Neural progenitor cell (in vitro differentiated cells): Measurements from ENCODE around the gene SLC6A4. TPM values are rescaled to one million over a fixed set of nuclear protein-coding genes. Genes with fewer than 3 reads are reported as not detected.

Experiments
- DNase-seq: peaks from one replicate; pipeline ENCODE4 v3.0.0-alpha.2; 2016; ENCODE audit warnings: low spot score
- H2AFZ ChIP-seq: fragments of 200-600 bp; sonication (generic); replicated peaks from 2 replicates; pipeline ENCODE4 v1.6.1; 2016; ENCODE audit warnings: antibody characterized with exemption
- H3F3A ChIP-seq: fragments of 200-600 bp; sonication (generic); 2 replicates; pipeline ENCODE4 v1.6.1; 2016; ENCODE audit warnings: antibody characterized with exemption, low read depth
- H3K27ac ChIP-seq: fragments of 200-600 bp; sonication (generic); 2 replicates; pipeline ENCODE4 v1.5.1; 2016; ENCODE audit warnings: mild to moderate bottlenecking
- H3K27me3 ChIP-seq: fragments of 200-600 bp; sonication (generic); 2 replicates; pipeline ENCODE4 v1.6.1; 2016; ENCODE audit warnings: mild to moderate bottlenecking, moderate library complexity
- H3K36me3 ChIP-seq: fragments of 200-600 bp; sonication (generic); 2 replicates; pipeline ENCODE4 v1.5.1; 2016
- H3K4me1 ChIP-seq: fragments of 200-600 bp; sonication (generic); 2 replicates; pipeline ENCODE4 v1.6.1; 2016; ENCODE audit warnings: mixed run types
- H3K4me2 ChIP-seq: fragments of 200-600 bp; sonication (generic); 2 replicates; pipeline ENCODE4 v1.6.1; 2016
- H3K4me3 ChIP-seq: fragments of 200-600 bp; sonication (generic); 2 replicates; pipeline ENCODE4 v1.5.1; 2016
- H3K79me2 ChIP-seq: fragments of 200-600 bp; sonication (generic); 2 replicates; pipeline ENCODE4 v1.6.1; 2016; ENCODE audit warnings: low read depth
- H3K9ac ChIP-seq: fragments of 200-600 bp; sonication (generic); 2 replicates; pipeline ENCODE4 v1.6.1; 2016
- H3K9me3 ChIP-seq: fragments of 200-600 bp; sonication (generic); 2 replicates; pipeline ENCODE4 v1.5.1; 2016; ENCODE audit warnings: low read depth
- H4K20me1 ChIP-seq: fragments of 200-600 bp; sonication (generic); 2 replicates; pipeline ENCODE4 v1.6.1; 2016; ENCODE audit warnings: low read depth
- H3K27ac Mint-ChIP-seq: 3 replicates; pipeline ENCODE4 v1.8.0; 2021; ENCODE audit warnings: mixed read lengths
- H3K27me3 Mint-ChIP-seq: 2 replicates; pipeline ENCODE4 v1.8.0; 2022; ENCODE audit warnings: low read depth, mild to moderate bottlenecking, inconsistent platforms, moderate library complexity, mixed read lengths; ENCODE audit not compliant: insufficient read depth
- H3K36me3 Mint-ChIP-seq: 3 replicates; pipeline ENCODE4 v1.8.0; 2021; ENCODE audit warnings: mixed read lengths
- H3K4me1 Mint-ChIP-seq: 3 replicates; pipeline ENCODE4 v1.8.0; 2021; ENCODE audit warnings: mixed read lengths
- H3K4me3 Mint-ChIP-seq: 3 replicates; pipeline ENCODE4 v1.8.0; 2021; ENCODE audit warnings: mild to moderate bottlenecking, moderate library complexity, mixed read lengths
- H3K9me3 Mint-ChIP-seq: 3 replicates; pipeline ENCODE4 v1.8.0; 2020; ENCODE audit warnings: mixed read lengths
- CTCF ChIP-seq: fragments of 200-600 bp; sonication (generic); IDR thresholded peaks from 2 replicates; pipeline ENCODE4 v1.5.1; 2017; ENCODE audit warnings: antibody characterized with exemption, mild to moderate bottlenecking
- EZH2 ChIP-seq: fragments of 200-600 bp; sonication (generic); IDR thresholded peaks from 2 replicates; pipeline ENCODE4 v1.6.1; 2017; ENCODE audit warnings: antibody characterized with exemption, mild to moderate bottlenecking, moderate library complexity
- EZH2phosphoT487 ChIP-seq: fragments of 200-600 bp; sonication (generic); IDR thresholded peaks from 2 replicates; pipeline ENCODE4 v1.6.1; 2017; ENCODE audit warnings: antibody characterized with exemption
- total RNA-seq: library from RNA; depleted of rRNA; stranded (reverse); fragments of >200 nt; gene quantifications from 2 replicates; pipeline ENCODE4 v1.2.3, GENCODE V29; 2015; ENCODE audit warnings: low replicate concordance

The SLC6A4 gene
- total RNA-seq, 1 donor from 2014 or later: not detected

DNA sequence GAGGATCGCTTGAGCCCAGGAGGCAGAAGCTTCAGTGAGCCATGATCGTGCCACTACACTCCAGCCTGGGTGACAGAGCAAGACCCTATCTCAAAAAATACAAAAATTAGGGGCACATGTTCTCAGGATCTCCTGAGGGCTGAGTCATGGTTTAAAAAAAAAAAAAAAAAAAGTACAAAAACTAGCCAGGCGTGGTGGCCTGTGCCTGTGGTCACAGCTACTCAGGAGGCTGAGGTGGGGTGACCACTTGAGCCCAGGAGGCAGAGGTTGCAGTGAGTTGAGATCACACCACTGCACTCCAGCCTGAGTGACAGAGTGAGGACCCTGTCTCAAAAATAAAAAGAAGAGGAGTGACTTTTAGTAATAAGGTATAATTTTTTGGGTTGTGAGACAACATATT lies 39.4 kb upstream of the SLC6A4 start:
- no peak overlapping the region for H3K9ac ChIP-seq
- H3K27me3 Mint-ChIP-seq: peaks cover 2% of the 10 kb centered on the region

DNA sequence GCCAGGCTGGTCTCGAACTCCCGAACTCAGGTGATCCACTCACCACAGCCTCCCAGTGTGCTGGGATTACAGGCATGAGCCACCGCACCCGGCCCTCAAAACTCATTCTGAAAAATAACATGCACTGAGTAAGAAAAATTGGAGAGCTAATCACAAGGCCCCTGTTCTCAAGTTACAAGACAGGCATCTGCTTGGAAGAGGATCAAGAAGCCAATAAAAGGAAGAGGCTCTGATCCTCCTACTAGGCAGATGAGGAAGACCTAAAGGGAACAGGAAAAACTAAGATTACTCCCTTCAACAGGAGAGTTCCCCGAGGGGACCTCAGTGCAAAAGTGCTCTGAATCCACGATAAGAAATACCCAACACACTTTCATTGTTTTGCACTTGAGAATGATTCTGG lies 37.9 kb upstream of the SLC6A4 start:
- H3K4me2 ChIP-seq: no peak overlapping the region
- H3K27me3 ChIP-seq: no peaks in the 10 kb centered on the region
- peaks cover 2% of the 10 kb centered on the region for H3K27me3 Mint-ChIP-seq
- no peak overlapping the region for H2AFZ ChIP-seq
- no peak overlapping the region for H3K4me3 Mint-ChIP-seq
- peaks cover 6% of the 10 kb centered on the region for H3K4me1 Mint-ChIP-seq
- no peak for DNase-seq
- no peak overlapping the region for H3K27ac ChIP-seq
- no peaks in the 10 kb centered on the region for H3K79me2 ChIP-seq
- H3K36me3 ChIP-seq: peaks cover 13% of the 10 kb centered on the region
- H3K9me3 ChIP-seq: no peaks in the 10 kb centered on the region
- no peaks in the 10 kb centered on the region for H3K4me1 ChIP-seq
- H3K36me3 Mint-ChIP-seq: peaks cover 22% of the 10 kb centered on the region
- H4K20me1 ChIP-seq: no peaks in the 10 kb centered on the region
- H3K4me3 ChIP-seq: no peak overlapping the region
- peaks cover 3% of the 10 kb centered on the region for H3F3A ChIP-seq
- no peak overlapping the region for H3K9ac ChIP-seq
- no peak for TF ChIP-seq EZH2phosphoT487
- no peak for TF ChIP-seq CTCF
- no peak for TF ChIP-seq EZH2
- no peak overlapping the region for H3K27ac Mint-ChIP-seq
- H3K9me3 Mint-ChIP-seq: no peaks in the 10 kb centered on the region

More for the DNA sequence above, 39.4 kb upstream of the SLC6A4 start:
- Histone ChIP-seq H3K79me2 (no peaks in the 10 kb centered on the region), H3K4me3 (no peak overlapping the region), H3K4me1 (no peaks in the 10 kb centered on the region), H3K27ac (no peak overlapping the region), H3K9me3 (no peaks in the 10 kb centered on the region), H3F3A (peaks cover 6% of the 10 kb centered on the region), H4K20me1 (no peaks in the 10 kb centered on the region), H3K36me3 (peaks cover 8% of the 10 kb centered on the region), H2AFZ (no peak overlapping the region), H3K4me2 (no peak overlapping the region), H3K27me3 (no peaks in the 10 kb centered on the region)
- H3K4me1 Mint-ChIP-seq: peaks cover 6% of the 10 kb centered on the region
- no peak overlapping the region for H3K27ac Mint-ChIP-seq
- no peak for TF ChIP-seq CTCF
- no peak for TF ChIP-seq EZH2phosphoT487
- no peak for TF ChIP-seq EZH2
- no peak for DNase-seq
- H3K36me3 Mint-ChIP-seq: peaks cover 22% of the 10 kb centered on the region
- no peaks in the 10 kb centered on the region for H3K9me3 Mint-ChIP-seq
- no peak overlapping the region for H3K4me3 Mint-ChIP-seq

DNA sequence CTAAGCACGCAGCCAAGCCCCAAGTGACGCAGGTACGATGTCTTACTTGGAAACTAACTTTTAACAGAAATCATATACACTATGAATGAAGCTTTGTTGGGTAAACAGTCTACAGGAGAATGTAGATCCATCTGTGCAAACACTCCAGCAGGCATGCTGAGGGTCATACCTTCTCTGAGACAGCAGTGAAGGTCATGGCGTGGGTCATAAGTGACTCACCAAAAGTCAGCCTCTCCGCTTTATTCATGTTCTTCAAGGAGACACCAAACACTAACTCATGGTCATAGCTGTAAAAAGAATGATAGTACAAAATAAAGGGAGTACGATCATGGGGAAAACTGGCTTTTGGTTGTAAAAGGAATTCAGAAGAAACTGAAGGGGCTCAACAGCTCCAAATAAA lies 35.6 kb upstream of the SLC6A4 start:
- no peak overlapping the region for H3K4me3 ChIP-seq
- Mint-ChIP-seq H3K36me3 (peaks cover 26% of the 10 kb centered on the region), H3K27ac (no peak overlapping the region), H3K9me3 (no peaks in the 10 kb centered on the region), H3K27me3 (peaks cover 2% of the 10 kb centered on the region), H3K4me3 (no peak overlapping the region), H3K4me1 (peaks cover 6% of the 10 kb centered on the region)
- H3K36me3 ChIP-seq: peaks cover 13% of the 10 kb centered on the region
- H3F3A ChIP-seq: no peaks in the 10 kb centered on the region
- TF ChIP-seq EZH2phosphoT487 (no peak), CTCF (no peak), EZH2 (no peak)
- no peak overlapping the region for H2AFZ ChIP-seq
- no peaks in the 10 kb centered on the region for H3K27me3 ChIP-seq
- no peak overlapping the region for H3K9ac ChIP-seq
- H3K4me2 ChIP-seq: no peak overlapping the region
- H3K4me1 ChIP-seq: no peaks in the 10 kb centered on the region
- DNase-seq: no peak
- H3K79me2 ChIP-seq: no peaks in the 10 kb centered on the region
- H4K20me1 ChIP-seq: no peaks in the 10 kb centered on the region
- H3K27ac ChIP-seq: no peak overlapping the region
- no peaks in the 10 kb centered on the region for H3K9me3 ChIP-seq
